HCT116 (cell line): ENCODE measurements around the gene IL21R. TPM values are rescaled to one million over a fixed set of nuclear protein-coding genes. Genes with fewer than 3 reads are reported as not detected.

ENCODE experiments used
- ATAC-seq: fragments of 200-7000 bp; cut with Tn5 transposase; 2 replicates; pipeline ENCODE4 v1.9.1; 2020; ENCODE audit warnings: mild to moderate bottlenecking, moderate library complexity
- BruUV-seq: library from RNA; stranded (reverse); fragments of 400-500 nt; replicated peaks from 2 replicates; lab custom pipeline; 2021; lab: Mats Ljungman, UMichigan
- CTCF ChIA-PET: fragments of 300-600 bp; sonication (Branson Sonifier 250); formaldehyde crosslinking; loops from one replicate; lab custom pipeline; 2021; ENCODE audit warnings: antibody characterized with exemption; lab: Charles Lee
- POLR2A ChIA-PET: fragments of 300-600, 350-600 bp; sonication (Branson Sonifier 250); formaldehyde crosslinking; loops from one replicate; lab custom pipeline; 2021; ENCODE audit warnings: antibody characterized with exemption; lab: Charles Lee
- RAD21 ChIA-PET, 2 experiments: fragments of 300-600 bp; sonication (Branson Sonifier 250); formaldehyde crosslinking; loops; one replicate each; lab custom pipeline; 2023; ENCODE audit warnings: low total read pairs in 2 of 2; ENCODE audit not compliant: uncharacterized antibody in 2 of 2, unreplicated experiment in 2 of 2, low non-redundant PET in 1 of 2; lab: Charles Lee
- DNase-seq: peaks from one replicate; pipeline ENCODE4 v3.0.0-alpha.2; 2010; ENCODE audit warnings: low read depth, low spot score
- H2AFZ ChIP-seq: fragments of 200-600 bp; shearing (Covaris generic), sonication (generic); 2 replicates; pipeline ENCODE4 v1.6.1; 2017; ENCODE audit warnings: low read depth, mixed run types, mixed read lengths, antibody characterized with exemption, low read length; ENCODE audit not compliant: poor library complexity, severe bottlenecking
- H3K27ac ChIP-seq: 2 replicates; pipeline ENCODE4 v1.5.1; 2012; ENCODE audit warnings: low read depth, low read length
- H3K27me3 ChIP-seq: fragments of 200-600 bp; sonication (generic); 2 replicates; pipeline ENCODE4 v1.6.1; 2016; ENCODE audit warnings: mixed run types, low read length, mixed read lengths; ENCODE audit not compliant: insufficient read depth
- H3K36me3 ChIP-seq, 2 experiments: fragments of 200-500 bp in 1 of 2; fragments of 200-600 bp in 1 of 2; sonication (Bioruptor generic) in 1 of 2; sonication (generic) in 1 of 2; 2 replicates each; pipeline versions ENCODE4 v1.5.1 to v1.6.1; 2014 to 2016; ENCODE audit warnings: low read length in 2 of 2, inconsistent platforms in 1 of 2, mixed read lengths in 1 of 2, mixed run types in 1 of 2; ENCODE audit not compliant: insufficient read depth in 2 of 2, control insufficient read depth in 1 of 2
- H3K4me1 ChIP-seq, 2 experiments: fragments of 200-600 bp in 1 of 2; sonication (generic) in 1 of 2; 2 replicates each; pipeline versions ENCODE4 v1.5.1 to v1.6.1; 2012 to 2017; ENCODE audit warnings: low read length in 2 of 2, inconsistent platforms in 1 of 2, mild to moderate bottlenecking in 1 of 2, mixed read lengths in 1 of 2, mixed run types in 1 of 2, moderate library complexity in 1 of 2; ENCODE audit not compliant: insufficient read depth in 2 of 2, control insufficient read depth in 1 of 2
- H3K4me2 ChIP-seq: fragments of 200-600 bp; sonication (generic); 2 replicates; pipeline ENCODE4 v1.6.1; 2017; ENCODE audit warnings: mixed run types, low read length, mixed read lengths
- H3K4me3 ChIP-seq, 2 experiments: fragments of 200-600 bp in 1 of 2; sonication (generic) in 1 of 2; replicated peaks in 1 of 2; 2 replicates each; pipeline ENCODE4 v1.5.1; 2011 to 2016; ENCODE audit warnings: low read length in 2 of 2, control low read depth in 1 of 2, low read depth in 1 of 2, mild to moderate bottlenecking in 1 of 2, mixed read lengths in 1 of 2, mixed run types in 1 of 2
- H3K79me2 ChIP-seq: fragments of 200-600 bp; sonication (generic); 2 replicates; pipeline ENCODE4 v1.6.1; 2017; ENCODE audit warnings: mild to moderate bottlenecking, mixed run types, low read length, moderate library complexity, mixed read lengths; ENCODE audit not compliant: insufficient read depth
- H3K9ac ChIP-seq: fragments of 200-600 bp; sonication (generic); 2 replicates; pipeline ENCODE4 v1.6.1; 2016; ENCODE audit warnings: low read length, mixed read lengths
- H3K9me2 ChIP-seq: fragments of 200-600 bp; sonication (generic), shearing (Covaris generic); 2 replicates; pipeline ENCODE4 v1.6.1; 2017; ENCODE audit warnings: mixed run types, mild to moderate bottlenecking, moderate library complexity; ENCODE audit not compliant: insufficient read depth
- H3K9me3 ChIP-seq, 2 experiments: fragments of 200-500 bp in 1 of 2; fragments of 200-600 bp in 1 of 2; sonication (Bioruptor generic) in 1 of 2; sonication (generic) in 1 of 2; 2 replicates each; pipeline ENCODE4 v1.6.1; 2014 to 2017; ENCODE audit warnings: low read length in 2 of 2, mixed read lengths in 2 of 2, inconsistent platforms in 1 of 2, low read depth in 1 of 2, mild to moderate bottlenecking in 1 of 2, mixed run types in 1 of 2, moderate library complexity in 1 of 2; ENCODE audit not compliant: control insufficient read depth in 1 of 2, insufficient read depth in 1 of 2
- H4K20me1 ChIP-seq: fragments of 200-600 bp; sonication (generic), shearing (Covaris generic); 2 replicates; pipeline ENCODE4 v1.6.1; 2017; ENCODE audit warnings: mixed run types, mild to moderate bottlenecking, moderate library complexity; ENCODE audit not compliant: insufficient read depth
- CTCF ChIP-seq, 3 experiments: fragments of 200-600 bp in 1 of 3; sonication (generic) in 1 of 3; IDR thresholded peaks in 2 of 3; conservative IDR thresholded peaks in 1 of 3; 2 replicates each; pipeline ENCODE4 v1.5.1; 2012 to 2017; ENCODE audit warnings: low read depth in 2 of 3, low read length in 2 of 3, antibody characterized with exemption in 1 of 3, borderline replicate concordance in 1 of 3, control low read depth in 1 of 3, mild to moderate bottlenecking in 1 of 3, mixed read lengths in 1 of 3, mixed run types in 1 of 3, moderate library complexity in 1 of 3; ENCODE audit not compliant: insufficient read depth in 1 of 3
- ELF1 ChIP-seq: IDR thresholded peaks from 2 replicates; pipeline ENCODE4 v1.6.1; 2012; ENCODE audit warnings: low read depth, borderline replicate concordance
- EZH2 ChIP-seq: fragments of 200-600 bp; sonication (generic); IDR thresholded peaks from 2 replicates; pipeline ENCODE4 v1.6.1; 2017; ENCODE audit warnings: antibody characterized with exemption, mixed run types
- EZH2phosphoT487 ChIP-seq: fragments of 200-600 bp; IDR thresholded peaks from 2 replicates; pipeline ENCODE4 v1.6.1; 2018; ENCODE audit warnings: antibody characterized with exemption, borderline replicate concordance
- JUND ChIP-seq: IDR thresholded peaks from 2 replicates; pipeline ENCODE4 v1.6.1; 2012
- POLR2A ChIP-seq: IDR thresholded peaks from 2 replicates; pipeline ENCODE4 v1.7.0; 2011; ENCODE audit warnings: borderline replicate concordance; ENCODE audit not compliant: insufficient read depth, insufficient read length; ENCODE audit errors: extremely low read depth
- RAD21 ChIP-seq: IDR thresholded peaks from 2 replicates; pipeline ENCODE4 v1.6.1; 2012; ENCODE audit warnings: low read depth, mild to moderate bottlenecking
- SIN3A ChIP-seq: IDR thresholded peaks from 2 replicates; pipeline ENCODE4 v1.6.1; 2012; ENCODE audit warnings: low read depth
- SP1 ChIP-seq: IDR thresholded peaks from 2 replicates; pipeline ENCODE4 v1.6.1; 2012; ENCODE audit warnings: low read depth
- YY1 ChIP-seq: IDR thresholded peaks from 2 replicates; pipeline ENCODE4 v1.6.1; 2011; ENCODE audit warnings: low read length, low read depth, moderate library complexity, mild to moderate bottlenecking; ENCODE audit not compliant: insufficient replicate concordance; ENCODE audit errors: extremely low read depth
- intact Hi-C: fragments of 100-400 bp; cut with micrococcal nuclease; formaldehyde crosslinking; loops from 2 replicates; pipeline ENCODE4 v1.10.0; 2022
- total RNA-seq: library from RNA; stranded (reverse); gene quantifications from one replicate; pipeline ENCODE4 v1.2.1, GENCODE V29; 2021; ENCODE audit not compliant: unreplicated experiment

IL21R gene
- total RNA-seq, 1 experiment from 2014 or later = 1.2 TPM

- ATAC-seq = no peak
- H3K4me1 ChIP-seq = peaks cover 0 to 10% of the 10 kb centered on the region in 2 experiments; a peak in 1 of 4 replicates
- H4K20me1 ChIP-seq = no peaks in the 10 kb centered on the region
- TF ChIP-seq POLR2A (no peak), ELF1 (no peak), EZH2 (no peak), SIN3A (no peak), YY1 (no peak), EZH2phosphoT487 (no peak), RAD21 (no peak), CTCF (IDR thresholded peaks at IDR 0.05 in 2 of 3, conservative IDR thresholded peaks at IDR 0.05 in 1 of 3; ENCODE audit: borderline replicate concordance in 1 of 3, insufficient read depth in 1 of 3, low read depth in 2 of 3, low read length in 2 of 3) (no peak), JUND (no peak), SP1 (no peak)
- H3K9me3 ChIP-seq = no peaks in the 10 kb centered on the region
- no peaks in the 10 kb centered on the region for H3K36me3 ChIP-seq
- no peak overlapping the region for H3K27ac ChIP-seq
- no TSS peak for BruUV-seq
- no peaks in the 10 kb centered on the region for H3K79me2 ChIP-seq
- intact Hi-C loops = no loop called here
- POLR2A ChIA-PET = no interaction called here
- no peak overlapping the region for H2AFZ ChIP-seq
- no peak overlapping the region for H3K4me2 ChIP-seq
- RAD21 ChIA-PET = no interaction called here
- no peaks in the 10 kb centered on the region for H3K27me3 ChIP-seq
- no peak overlapping the region for H3K9ac ChIP-seq
- no peak for DNase-seq
- H3K9me2 ChIP-seq = no peaks in the 10 kb centered on the region
- CTCF ChIA-PET = no interaction called here
- no peak overlapping the region for H3K4me3 ChIP-seq
These were observed 35.1 kb downstream of the IL21R start for GRCh38 chr16:27436921-27437650.
